ENCODE results near the gene WLS.

The WLS gene

GRCh38 chr1:68227598-68227997 is 4.7 kb downstream of the WLS start:
- DNase-seq (ENCODE audit: low spot score) = no peak

- DNase-seq (ENCODE audit: low spot score) = no peak
Observed at GRCh38 chr1:68225781-68226180, 6.5 kb downstream of the WLS start.

- no peak for DNase-seq (ENCODE audit: low spot score)
Observed at GRCh38 chr1:68223687-68224086, 8.6 kb downstream of the WLS start.

- no peak for DNase-seq (ENCODE audit: low spot score)
Observed at GRCh38 chr1:68221980-68222373, 10.3 kb downstream of the WLS start.

GRCh38 chr1:68221001-68221979 is 11.0 kb downstream of the WLS start:
- DNase-seq (ENCODE audit: low spot score) = no peak

GRCh38 chr1:68220420-68220819 is 11.9 kb downstream of the WLS start:
- no peak for DNase-seq (ENCODE audit: low spot score)

GRCh38 chr1:68218490-68218889 is 13.8 kb downstream of the WLS start:
- no peak for DNase-seq (ENCODE audit: low spot score)

- DNase-seq (ENCODE audit: low spot score) = no peak
Observed at GRCh38 chr1:68217618-68218017, 14.7 kb downstream of the WLS start.

GRCh38 chr1:68217060-68217554 is 15.2 kb downstream of the WLS start:
- DNase-seq (ENCODE audit: low spot score) = no peak

- DNase-seq (ENCODE audit: low spot score) = no peak
Observed at GRCh38 chr1:68216089-68216772, 16.1 kb downstream of the WLS start.

GRCh38 chr1:68213843-68214242 is 18.5 kb downstream of the WLS start:
- no peak for DNase-seq (ENCODE audit: low spot score)

GRCh38 chr1:68211761-68212380 is 20.5 kb downstream of the WLS start:
- DNase-seq (ENCODE audit: low spot score) = no peak

GRCh38 chr1:68210829-68211228 is 21.5 kb downstream of the WLS start:
- no peak for DNase-seq (ENCODE audit: low spot score)

GRCh38 chr1:68210027-68210426 is 22.3 kb downstream of the WLS start:
- DNase-seq (ENCODE audit: low spot score) = no peak

- DNase-seq (ENCODE audit: low spot score) = no peak
Observed at GRCh38 chr1:68206848-68207689, 25.3 kb downstream of the WLS start.

- DNase-seq (ENCODE audit: low spot score) = no peak
Observed at GRCh38 chr1:68205794-68206358, 26.4 kb downstream of the WLS start.

GRCh38 chr1:68204977-68205630 is 27.2 kb downstream of the WLS start:
- no peak for DNase-seq (ENCODE audit: low spot score)

- no peak for DNase-seq (ENCODE audit: low spot score)
Observed at GRCh38 chr1:68202239-68202832, 30.0 kb downstream of the WLS start.

- no peak for DNase-seq (ENCODE audit: low spot score)
Observed at GRCh38 chr1:68201546-68202238, 30.6 kb downstream of the WLS start.

- no peak for DNase-seq (ENCODE audit: low spot score)
Observed at GRCh38 chr1:68199603-68200002, 32.7 kb downstream of the WLS start.
